ENCODE data around the gene GP9. TPM values are rescaled to one million over a fixed set of nuclear protein-coding genes. Genes with fewer than 3 reads are reported as not detected.
A peak's percentile ranks its signal among the peaks of the same experiment; 100 is the strongest.

GP9 gene
- total and polyA plus RNA-seq, 2 experiments from 2014 or later, result not detected

- peaks cover 27% of the 10 kb centered on the region for H3K4me1 ChIP-seq (ENCODE audit: insufficient read depth)
These were observed 5.9 kb upstream of the GP9 start for GRCh38 chr3:129054605-129055104.

GRCh38 chr3:129056451-129057173 is 4.0 kb upstream of the GP9 start:
- 51% methylated on average over 9 of the region's 9 CpGs for WGBS (ENCODE audit: low lambda C conversion rate, missing lambda C conversion rate)
- Histone ChIP-seq H3K4me2 (no peak overlapping the region), H3K4me1 (ENCODE audit: insufficient read depth) (peaks cover 27% of the 10 kb centered on the region), H3K27ac (peak overlapping the region; percentile 6), H3K27me3 (no peaks in the 10 kb centered on the region), H3K9me2 (replicated peaks; ENCODE audit: insufficient read depth) (no peaks in the 10 kb centered on the region), H3K9me3 (ENCODE audit: low read depth) (no peaks in the 10 kb centered on the region), H3K79me2 (no peaks in the 10 kb centered on the region), H2AFZ (no peak overlapping the region), H3K36me3 (replicated peaks; ENCODE audit: insufficient read depth, low read depth) (no peaks in the 10 kb centered on the region), H4K20me1 (ENCODE audit: insufficient read depth, poor library complexity, severe bottlenecking) (no peaks in the 10 kb centered on the region), H3K4me3 (no peak overlapping the region)
- TF ChIP-seq CTCF (IDR thresholded peaks at IDR 0.05; ENCODE audit: poor library complexity) (no peak), EZH2 (IDR thresholded peaks at IDR 0.05; ENCODE audit: borderline replicate concordance) (no peak)
- DNase-seq (ENCODE audit: low spot score), result no peak

More at GRCh38 chr3:129054605-129055104, 5.9 kb upstream of the GP9 start:
- peak overlapping the region; percentile 71 for H3K4me2 ChIP-seq
- peak; percentile 38 for DNase-seq (ENCODE audit: low spot score)
- no peaks in the 10 kb centered on the region for H3K9me2 ChIP-seq (replicated peaks; ENCODE audit: insufficient read depth)
- no peaks in the 10 kb centered on the region for H3K79me2 ChIP-seq
- H3K27ac ChIP-seq, result peak overlapping the region; percentile 9
- no peaks in the 10 kb centered on the region for H3K9me3 ChIP-seq (ENCODE audit: low read depth)
- 45% methylated on average over 3 of the region's 3 CpGs for WGBS (ENCODE audit: low lambda C conversion rate, missing lambda C conversion rate)
- H2AFZ ChIP-seq, result no peak overlapping the region
- TF ChIP-seq EZH2 (IDR thresholded peaks at IDR 0.05; ENCODE audit: borderline replicate concordance), result no peak
- H3K27me3 ChIP-seq, result no peaks in the 10 kb centered on the region
- no peaks in the 10 kb centered on the region for H4K20me1 ChIP-seq (ENCODE audit: insufficient read depth, poor library complexity, severe bottlenecking)
- H3K4me3 ChIP-seq, result no peak overlapping the region
- no peaks in the 10 kb centered on the region for H3K36me3 ChIP-seq (replicated peaks; ENCODE audit: insufficient read depth, low read depth)

- DNase-seq (ENCODE audit: low spot score), result no peak
- TF ChIP-seq EZH2 (IDR thresholded peaks at IDR 0.05; ENCODE audit: borderline replicate concordance), result no peak
- no peak for TF ChIP-seq CTCF (IDR thresholded peaks at IDR 0.05; ENCODE audit: poor library complexity)
- TF ChIP-seq EZH2phosphoT487 (IDR thresholded peaks at IDR 0.05; ENCODE audit: low read depth, severe bottlenecking, unreplicated experiment), result no peak
- Histone ChIP-seq H3K36me3 (replicated peaks; ENCODE audit: insufficient read depth, low read depth) (no peaks in the 10 kb centered on the region), H3K4me2 (no peak overlapping the region), H3K27ac (no peak overlapping the region), H3K9me2 (replicated peaks; ENCODE audit: insufficient read depth) (no peaks in the 10 kb centered on the region), H3K79me2 (no peaks in the 10 kb centered on the region), H3K4me3 (no peak overlapping the region), H4K20me1 (ENCODE audit: insufficient read depth, poor library complexity, severe bottlenecking) (no peaks in the 10 kb centered on the region), H2AFZ (no peak overlapping the region), H3K9me3 (ENCODE audit: low read depth) (no peaks in the 10 kb centered on the region), H3K27me3 (no peaks in the 10 kb centered on the region), H3K4me1 (ENCODE audit: insufficient read depth) (peaks cover 21% of the 10 kb centered on the region)
- 96% methylated on average over 4 of the region's 4 CpGs for WGBS (ENCODE audit: low lambda C conversion rate, missing lambda C conversion rate)
These were observed 3.3 kb upstream of the GP9 start for GRCh38 chr3:129057249-129057648.

- no peak overlapping the region for H2AFZ ChIP-seq
- H3K79me2 ChIP-seq, result no peaks in the 10 kb centered on the region
- no peaks in the 10 kb centered on the region for H4K20me1 ChIP-seq (ENCODE audit: insufficient read depth, poor library complexity, severe bottlenecking)
- no peak overlapping the region for H3K4me2 ChIP-seq
- no peak for DNase-seq (ENCODE audit: low spot score)
- no peaks in the 10 kb centered on the region for H3K27me3 ChIP-seq
- H3K9me3 ChIP-seq (ENCODE audit: low read depth), result no peaks in the 10 kb centered on the region
- H3K4me3 ChIP-seq, result no peak overlapping the region
- TF ChIP-seq EZH2phosphoT487 (IDR thresholded peaks at IDR 0.05; ENCODE audit: low read depth, severe bottlenecking, unreplicated experiment) (no peak), CTCF (IDR thresholded peaks at IDR 0.05; ENCODE audit: poor library complexity) (no peak), EZH2 (IDR thresholded peaks at IDR 0.05; ENCODE audit: borderline replicate concordance) (no peak)
- H3K4me1 ChIP-seq (ENCODE audit: insufficient read depth), result peaks cover 10% of the 10 kb centered on the region
- WGBS (ENCODE audit: low lambda C conversion rate, missing lambda C conversion rate), result 76% methylated on average over 4 of the region's 4 CpGs
- no peaks in the 10 kb centered on the region for H3K36me3 ChIP-seq (replicated peaks; ENCODE audit: insufficient read depth, low read depth)
- H3K27ac ChIP-seq, result peak overlapping the region; percentile 20
- no peaks in the 10 kb centered on the region for H3K9me2 ChIP-seq (replicated peaks; ENCODE audit: insufficient read depth)
These were observed 2.0 kb upstream of the GP9 start for GRCh38 chr3:129058441-129059200.
